LNCAP (cell line): ENCODE data around the gene RAVER1.

Experiments
- TF ChIP-seq, protein P1 (sequence below): fragments of 450-650 bp; IDR thresholded peaks from 2 replicates; pipeline ENCODE4 v1.5.1; 2017; ENCODE audit warnings: mild to moderate bottlenecking

The RAVER1 gene

DNA sequence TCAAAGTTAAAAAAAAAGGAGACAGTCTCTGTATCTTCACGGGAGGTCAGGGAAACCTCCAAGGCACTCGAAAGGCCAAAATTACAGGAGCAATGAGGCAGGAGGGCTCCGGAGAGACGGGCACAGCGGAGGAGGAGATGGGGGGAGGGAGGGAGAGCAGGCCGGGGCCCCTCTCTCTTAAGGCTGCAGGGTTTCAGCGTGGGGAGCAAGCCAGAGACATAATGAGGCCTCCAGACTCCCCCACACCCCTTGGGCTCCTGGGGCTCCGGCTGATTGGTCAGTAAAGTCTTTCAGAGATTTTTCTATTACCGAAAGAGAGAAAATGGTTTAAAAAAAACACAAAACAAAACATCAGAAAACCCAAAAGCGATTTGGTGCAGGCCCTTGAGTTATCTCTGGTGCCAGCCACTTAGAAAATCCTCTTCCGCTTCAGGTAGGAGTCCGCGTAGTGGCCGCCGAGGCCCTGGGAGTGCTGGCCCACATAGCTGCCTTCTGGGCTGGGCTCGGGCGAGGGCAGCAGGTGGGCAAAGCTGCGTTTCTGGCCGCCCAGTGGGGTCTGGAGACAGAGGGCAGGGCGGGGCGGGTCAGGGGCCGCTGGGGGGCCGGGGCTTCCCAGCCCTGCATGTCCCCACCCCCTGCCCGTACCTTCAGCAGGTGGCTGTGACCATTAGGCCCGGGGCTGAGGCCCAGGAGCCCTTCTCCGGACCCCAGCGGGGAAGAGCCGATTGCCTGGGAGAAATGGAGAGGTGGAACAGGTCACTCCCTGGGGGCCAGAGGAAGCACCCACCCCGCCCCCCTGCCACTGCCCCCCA, 16.1 kb downstream of the RAVER1 start:
- TF ChIP-seq, protein P1, sequence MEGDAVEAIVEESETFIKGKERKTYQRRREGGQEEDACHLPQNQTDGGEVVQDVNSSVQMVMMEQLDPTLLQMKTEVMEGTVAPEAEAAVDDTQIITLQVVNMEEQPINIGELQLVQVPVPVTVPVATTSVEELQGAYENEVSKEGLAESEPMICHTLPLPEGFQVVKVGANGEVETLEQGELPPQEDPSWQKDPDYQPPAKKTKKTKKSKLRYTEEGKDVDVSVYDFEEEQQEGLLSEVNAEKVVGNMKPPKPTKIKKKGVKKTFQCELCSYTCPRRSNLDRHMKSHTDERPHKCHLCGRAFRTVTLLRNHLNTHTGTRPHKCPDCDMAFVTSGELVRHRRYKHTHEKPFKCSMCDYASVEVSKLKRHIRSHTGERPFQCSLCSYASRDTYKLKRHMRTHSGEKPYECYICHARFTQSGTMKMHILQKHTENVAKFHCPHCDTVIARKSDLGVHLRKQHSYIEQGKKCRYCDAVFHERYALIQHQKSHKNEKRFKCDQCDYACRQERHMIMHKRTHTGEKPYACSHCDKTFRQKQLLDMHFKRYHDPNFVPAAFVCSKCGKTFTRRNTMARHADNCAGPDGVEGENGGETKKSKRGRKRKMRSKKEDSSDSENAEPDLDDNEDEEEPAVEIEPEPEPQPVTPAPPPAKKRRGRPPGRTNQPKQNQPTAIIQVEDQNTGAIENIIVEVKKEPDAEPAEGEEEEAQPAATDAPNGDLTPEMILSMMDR = no peak

DNA sequence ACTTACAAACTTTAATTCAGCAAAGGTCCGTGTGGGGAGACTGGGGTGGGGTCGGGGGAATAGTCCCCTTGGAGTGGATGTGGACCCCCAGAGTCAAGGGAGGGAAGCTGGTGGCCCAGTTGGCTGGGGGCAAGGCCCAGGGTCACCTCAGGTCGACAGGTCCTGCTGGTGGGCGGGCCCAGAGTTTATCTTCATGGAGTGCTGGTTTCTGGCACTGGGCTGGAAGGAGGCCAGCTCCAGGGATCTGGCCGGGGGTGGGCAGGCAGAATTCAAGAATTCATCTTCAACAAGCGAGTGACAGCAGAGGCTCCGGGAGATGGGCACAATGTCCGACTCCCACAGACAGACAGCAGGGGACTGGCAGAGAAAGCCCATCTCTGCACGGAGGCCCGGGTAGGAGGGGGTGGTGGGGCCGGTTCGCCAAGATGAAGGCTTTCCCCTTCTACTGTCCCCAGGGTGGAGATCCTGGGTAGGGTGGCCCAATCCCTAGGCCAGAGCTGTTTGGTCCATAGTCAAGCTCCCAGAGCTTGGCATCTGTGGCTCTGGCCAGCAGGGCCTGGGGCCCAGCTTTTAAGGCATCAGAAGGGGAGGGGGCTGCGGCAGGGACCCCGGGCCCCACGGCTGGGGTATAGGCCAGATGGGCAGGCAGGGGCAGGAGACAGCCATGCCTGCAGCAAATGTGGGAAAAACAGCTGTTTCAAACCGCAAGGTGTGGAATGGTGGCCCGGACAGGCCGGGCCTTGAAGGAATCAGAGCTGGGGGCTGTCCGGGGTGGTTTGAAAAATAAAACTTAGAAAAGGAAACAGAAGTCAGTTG, 16.9 kb downstream of the RAVER1 start:
- TF ChIP-seq, protein P1 = no peak

- TF ChIP-seq, protein P1 = no peak
Measured at GRCh38 chr19:10315335-10316214, 17.8 kb downstream of the RAVER1 start, which contains the start of gene FDX2. TSS of gene FDX2 (minus strand) at chr19:10316015. CDS start at chr19:10315996, 19 bp downstream.

DNA sequence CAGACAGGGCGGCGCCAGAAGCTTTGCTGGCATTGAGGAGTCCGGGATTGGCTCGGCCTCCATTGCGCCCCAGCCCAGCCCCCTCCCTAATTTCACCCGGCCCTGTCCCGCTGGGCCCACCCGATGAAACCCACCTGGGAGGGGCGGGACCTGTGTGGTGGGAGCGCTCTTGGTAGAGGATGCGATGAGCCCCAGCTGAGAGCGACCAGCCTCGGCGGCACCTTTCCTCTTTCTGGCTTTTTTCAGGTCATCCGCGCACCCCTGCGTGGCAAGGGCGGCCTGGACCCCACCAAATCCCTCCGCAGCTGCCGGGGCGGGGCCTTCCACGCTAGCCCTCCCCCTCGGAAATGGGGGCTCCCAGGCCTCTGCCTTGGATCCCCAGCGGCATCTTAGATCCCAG, 23.9 kb downstream of the RAVER1 start, which contains the start of gene ZGLP1:
ZGLP1 (minus strand) TSS at position 393 of the 400 bp plus-strand sequence.
- TF ChIP-seq, protein P1 = no peak

DNA sequence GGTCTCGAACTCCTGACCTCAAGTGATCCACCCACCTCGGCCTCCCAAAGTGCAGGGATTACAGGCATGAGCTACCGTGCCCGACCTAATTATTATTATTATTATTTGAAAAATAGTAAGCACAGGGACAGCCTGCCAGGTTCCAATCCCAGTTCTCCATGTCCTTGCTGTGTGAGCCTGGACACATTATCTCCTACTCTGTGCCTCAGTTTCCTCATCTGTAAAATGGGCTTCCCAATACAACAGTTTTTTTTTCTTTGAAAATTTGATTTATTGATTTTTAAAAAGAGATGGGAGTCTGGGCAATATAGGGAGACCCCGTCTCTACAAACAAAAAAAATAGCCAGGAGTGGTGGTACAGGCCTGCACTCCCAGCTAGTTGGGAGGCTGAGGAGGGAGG, 27.0 kb downstream of the RAVER1 start:
- TF ChIP-seq, protein P1 = no peak

DNA sequence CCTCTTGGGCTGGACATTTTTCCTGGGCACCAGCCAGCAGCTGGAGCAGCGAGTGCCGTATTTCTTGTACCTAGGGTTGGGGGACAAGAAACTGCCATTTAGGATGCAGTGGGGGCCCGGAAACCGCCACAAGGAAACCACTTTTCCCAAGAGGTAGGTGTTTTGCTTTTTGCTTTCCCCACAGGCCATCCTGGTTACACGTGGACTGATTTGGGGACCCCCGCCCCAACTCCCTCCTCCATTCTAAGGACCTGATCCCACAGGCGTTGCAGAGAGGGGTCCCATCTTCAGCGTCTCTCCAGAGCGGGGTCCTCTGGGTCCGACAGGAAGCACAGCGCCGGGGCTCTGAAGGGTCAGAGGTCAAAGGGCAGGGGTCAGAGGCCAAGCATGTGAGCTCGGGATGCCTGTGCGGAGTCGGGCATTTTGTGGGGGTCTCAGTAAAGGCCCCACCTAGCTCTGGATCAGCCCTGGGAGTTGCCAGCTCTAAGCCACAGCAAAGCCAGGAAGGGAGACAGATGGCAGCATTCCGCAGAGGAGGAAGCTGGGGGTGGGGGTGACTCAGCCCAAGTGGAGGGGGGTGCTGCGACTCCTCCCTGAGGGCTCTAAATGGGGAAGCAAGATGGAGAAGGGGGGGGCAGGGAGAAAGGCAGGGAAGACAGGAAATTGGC, 28.1 kb downstream of the RAVER1 start:
- TF ChIP-seq, protein P1 = no peak
